ENCODE results near the gene MMP11.

The MMP11 gene

DNA sequence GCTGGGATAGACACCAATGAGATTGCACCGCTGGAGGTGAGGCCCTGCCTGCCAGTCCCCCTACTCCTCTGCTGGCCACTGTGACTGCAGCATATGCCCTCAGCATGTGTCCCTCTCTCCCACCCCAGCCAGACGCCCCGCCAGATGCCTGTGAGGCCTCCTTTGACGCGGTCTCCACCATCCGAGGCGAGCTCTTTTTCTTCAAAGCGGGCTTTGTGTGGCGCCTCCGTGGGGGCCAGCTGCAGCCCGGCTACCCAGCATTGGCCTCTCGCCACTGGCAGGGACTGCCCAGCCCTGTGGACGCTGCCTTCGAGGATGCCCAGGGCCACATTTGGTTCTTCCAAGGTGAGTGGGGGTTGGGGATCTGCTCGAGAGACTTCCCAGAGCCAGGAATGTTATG is 8.4 kb downstream of the MMP11 start:
- no peak for DNase-seq (ENCODE audit: low spot score)

DNA sequence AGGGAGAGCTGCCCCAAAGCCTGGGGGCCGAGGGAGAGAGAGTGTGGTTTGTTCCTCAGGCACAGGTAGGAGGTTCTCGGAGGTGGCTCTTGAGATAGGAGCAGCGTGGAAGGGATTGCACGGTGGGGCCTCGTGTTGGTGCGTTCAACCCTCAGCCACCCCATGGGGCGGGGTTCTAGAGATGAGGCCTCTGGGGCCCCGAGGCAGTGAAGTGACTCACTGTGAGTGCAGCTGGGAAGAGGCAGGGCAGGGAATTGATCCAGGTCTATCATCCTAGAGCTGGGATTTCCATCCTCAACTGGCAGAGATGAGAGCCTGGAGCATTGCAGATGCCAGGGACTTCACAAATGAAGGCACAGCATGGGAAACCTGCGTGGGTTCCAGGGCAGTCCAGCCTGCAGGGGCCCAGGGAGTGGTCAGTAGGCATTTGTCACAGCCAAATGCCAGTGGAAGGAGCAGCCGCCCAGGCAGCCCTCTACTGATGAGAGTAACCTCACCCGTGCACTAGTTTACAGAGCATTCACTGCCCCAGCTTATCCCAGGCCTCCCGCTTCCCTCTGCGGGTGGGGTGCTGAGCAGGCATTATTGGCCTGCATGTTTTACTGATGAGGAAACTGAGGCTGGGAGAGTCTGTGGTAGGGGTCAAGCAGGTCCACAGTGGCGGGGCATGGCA is 9.0 kb downstream of the MMP11 start:
- no peak for DNase-seq (ENCODE audit: low spot score)

DNA sequence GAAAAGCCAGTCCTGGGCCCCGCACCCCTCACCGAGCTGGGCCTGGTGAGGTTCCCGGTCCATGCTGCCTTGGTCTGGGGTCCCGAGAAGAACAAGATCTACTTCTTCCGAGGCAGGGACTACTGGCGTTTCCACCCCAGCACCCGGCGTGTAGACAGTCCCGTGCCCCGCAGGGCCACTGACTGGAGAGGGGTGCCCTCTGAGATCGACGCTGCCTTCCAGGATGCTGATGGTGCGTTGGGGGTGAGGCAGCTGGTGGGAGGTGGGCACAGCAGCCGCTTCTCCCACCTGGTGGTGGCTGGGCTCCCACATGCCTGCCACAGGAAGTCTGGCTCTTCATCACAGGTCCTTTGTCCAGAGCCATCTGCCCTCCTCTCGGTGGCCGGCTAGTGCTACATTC is 9.6 kb downstream of the MMP11 start:
- no peak for DNase-seq (ENCODE audit: low spot score)

DNA sequence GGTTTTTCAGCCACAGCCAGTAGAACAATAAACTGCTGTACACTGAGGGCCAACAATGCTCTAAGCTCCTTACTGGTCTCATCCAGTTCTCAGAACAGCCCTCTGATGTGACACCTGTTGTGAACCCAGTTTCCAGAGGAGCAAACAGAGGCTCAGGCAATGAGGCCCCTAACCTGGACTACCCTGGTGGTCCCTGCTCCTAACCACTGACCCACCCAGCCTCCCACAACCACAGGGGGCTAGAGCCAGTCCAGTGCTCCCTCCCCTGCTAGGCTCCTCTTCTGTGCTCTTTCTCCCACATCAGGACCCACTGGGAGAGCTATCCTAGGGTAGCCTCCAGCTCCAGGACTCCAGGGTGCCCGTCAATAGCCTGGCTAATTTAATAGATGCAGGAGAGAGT is 10.1 kb downstream of the MMP11 start:
- no peak for DNase-seq (ENCODE audit: low spot score)

DNA sequence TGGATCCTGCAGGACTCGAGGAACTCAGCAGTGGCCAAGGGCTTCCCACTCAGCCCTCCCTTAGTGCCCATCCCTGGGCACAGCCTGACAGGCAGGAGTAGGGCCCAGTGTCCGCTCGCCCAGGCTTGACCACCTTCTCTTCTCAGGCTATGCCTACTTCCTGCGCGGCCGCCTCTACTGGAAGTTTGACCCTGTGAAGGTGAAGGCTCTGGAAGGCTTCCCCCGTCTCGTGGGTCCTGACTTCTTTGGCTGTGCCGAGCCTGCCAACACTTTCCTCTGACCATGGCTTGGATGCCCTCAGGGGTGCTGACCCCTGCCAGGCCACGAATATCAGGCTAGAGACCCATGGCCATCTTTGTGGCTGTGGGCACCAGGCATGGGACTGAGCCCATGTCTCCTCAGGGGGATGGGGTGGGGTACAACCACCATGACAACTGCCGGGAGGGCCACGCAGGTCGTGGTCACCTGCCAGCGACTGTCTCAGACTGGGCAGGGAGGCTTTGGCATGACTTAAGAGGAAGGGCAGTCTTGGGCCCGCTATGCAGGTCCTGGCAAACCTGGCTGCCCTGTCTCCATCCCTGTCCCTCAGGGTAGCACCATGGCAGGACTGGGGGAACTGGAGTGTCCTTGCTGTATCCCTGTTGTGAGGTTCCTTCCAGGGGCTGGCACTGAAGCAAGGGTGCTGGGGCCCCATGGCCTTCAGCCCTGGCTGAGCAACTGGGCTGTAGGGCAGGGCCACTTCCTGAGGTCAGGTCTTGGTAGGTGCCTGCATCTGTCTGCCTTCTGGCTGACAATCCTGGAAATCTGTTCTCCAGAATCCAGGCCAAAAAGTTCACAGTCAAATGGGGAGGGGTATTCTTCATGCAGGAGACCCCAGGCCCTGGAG is 10.9 kb downstream of the MMP11 start:
- no peak for DNase-seq (ENCODE audit: low spot score)

DNA sequence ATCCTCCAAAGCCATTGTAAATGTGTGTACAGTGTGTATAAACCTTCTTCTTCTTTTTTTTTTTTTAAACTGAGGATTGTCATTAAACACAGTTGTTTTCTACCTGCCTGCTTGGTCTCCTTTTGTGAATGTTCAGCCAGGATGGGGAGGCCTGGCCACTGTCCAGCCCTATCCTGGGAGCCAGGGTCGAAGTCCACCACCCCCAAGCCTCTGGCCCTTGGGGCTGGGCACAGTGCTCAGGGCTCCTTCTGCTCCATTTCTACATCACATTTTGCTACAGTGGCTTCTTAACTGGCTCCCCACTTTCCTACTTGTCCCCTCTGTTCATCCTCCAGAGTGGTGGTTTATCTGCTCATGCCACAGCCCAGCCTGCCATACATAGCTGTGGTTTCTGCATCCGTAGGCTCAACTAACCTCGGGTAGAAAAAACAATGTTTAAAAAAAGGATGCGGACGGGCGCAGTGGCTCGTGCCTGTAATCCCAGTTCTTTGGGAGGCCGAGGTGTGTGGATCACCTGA is 11.6 kb downstream of the MMP11 start:
- DNase-seq (ENCODE audit: low spot score) = no peak

DNA sequence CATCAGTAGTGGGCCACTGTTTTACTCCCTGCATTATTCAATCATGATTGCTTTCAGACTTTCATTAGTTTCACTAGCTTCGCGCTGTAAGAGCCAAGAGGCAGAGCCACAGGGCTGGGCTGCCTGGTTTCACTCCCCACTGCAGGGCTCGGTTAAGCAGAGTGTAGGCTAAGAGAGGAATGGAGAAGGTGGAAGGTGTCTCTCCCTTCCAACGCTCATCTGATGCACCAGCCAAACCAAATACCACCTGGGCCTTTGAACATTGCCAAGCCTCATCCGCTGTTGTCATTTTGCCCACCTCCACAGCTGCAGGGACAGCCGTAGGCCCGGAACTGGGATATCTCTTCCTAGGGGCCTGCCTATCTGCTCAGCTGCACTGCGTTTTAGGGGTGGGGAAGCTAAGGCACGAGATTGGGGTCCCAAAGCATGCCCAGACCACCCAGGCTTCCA is 13.6 kb downstream of the MMP11 start:
- DNase-seq (ENCODE audit: low spot score) = no peak

DNA sequence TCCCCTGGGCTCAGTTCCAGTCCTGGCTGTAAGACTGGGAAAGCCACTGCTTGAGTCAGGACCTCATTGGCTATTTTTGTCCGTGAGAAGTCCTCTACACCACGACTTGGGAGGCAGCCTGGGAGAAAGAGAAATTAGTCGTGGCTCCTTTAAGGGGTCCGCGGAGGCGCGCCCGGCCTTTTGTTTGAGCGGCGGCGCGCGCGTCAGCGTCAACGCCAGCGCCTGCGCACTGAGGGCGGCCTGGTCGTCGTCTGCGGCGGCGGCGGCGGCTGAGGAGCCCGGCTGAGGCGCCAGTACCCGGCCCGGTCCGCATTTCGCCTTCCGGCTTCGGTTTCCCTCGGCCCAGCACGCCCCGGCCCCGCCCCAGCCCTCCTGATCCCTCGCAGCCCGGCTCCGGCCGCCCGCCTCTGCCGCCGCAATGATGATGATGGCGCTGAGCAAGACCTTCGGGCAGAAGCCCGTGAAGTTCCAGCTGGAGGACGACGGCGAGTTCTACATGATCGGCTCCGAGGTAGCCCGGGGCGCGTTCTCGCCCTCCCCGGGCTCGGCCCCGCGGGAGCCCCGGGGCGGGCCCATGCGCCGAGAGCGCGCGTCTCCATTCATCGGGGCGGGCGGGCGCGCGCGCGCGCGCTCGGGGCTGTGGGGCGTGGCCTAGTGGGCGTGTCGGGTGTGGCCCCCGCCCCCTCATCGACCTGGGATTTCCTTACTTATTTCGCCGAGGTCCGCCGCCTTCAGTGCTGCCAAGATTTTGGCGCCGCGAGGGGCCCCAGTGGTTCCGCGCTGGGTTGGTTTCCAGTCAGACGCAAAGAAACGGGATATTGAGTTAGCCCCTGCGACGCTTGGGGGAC is 14.3 kb downstream of the MMP11 start, which contains the start of gene SMARCB1:
Gene SMARCB1 (plus strand): TSS at position 215 of the 848 bp plus-strand sequence. CDS start 204 bp downstream, at position 419.
- peak; percentile 86 for DNase-seq (ENCODE audit: low spot score)

DNA sequence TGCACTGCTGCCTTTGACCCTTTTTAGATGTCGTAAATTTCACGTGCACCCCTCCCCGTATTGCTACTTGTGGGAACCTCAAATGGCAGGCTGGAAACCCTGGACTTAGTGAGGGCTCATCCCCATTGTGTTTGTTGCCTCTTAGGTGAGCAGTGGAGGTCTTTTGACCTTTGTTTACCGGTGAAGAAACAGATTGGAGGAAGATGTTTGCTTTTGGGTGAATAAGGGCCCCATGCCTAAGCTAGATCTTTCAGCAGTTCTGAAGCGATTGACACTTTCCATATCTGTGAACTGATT is 14.9 kb downstream of the MMP11 start:
- no peak for DNase-seq (ENCODE audit: low spot score)

DNA sequence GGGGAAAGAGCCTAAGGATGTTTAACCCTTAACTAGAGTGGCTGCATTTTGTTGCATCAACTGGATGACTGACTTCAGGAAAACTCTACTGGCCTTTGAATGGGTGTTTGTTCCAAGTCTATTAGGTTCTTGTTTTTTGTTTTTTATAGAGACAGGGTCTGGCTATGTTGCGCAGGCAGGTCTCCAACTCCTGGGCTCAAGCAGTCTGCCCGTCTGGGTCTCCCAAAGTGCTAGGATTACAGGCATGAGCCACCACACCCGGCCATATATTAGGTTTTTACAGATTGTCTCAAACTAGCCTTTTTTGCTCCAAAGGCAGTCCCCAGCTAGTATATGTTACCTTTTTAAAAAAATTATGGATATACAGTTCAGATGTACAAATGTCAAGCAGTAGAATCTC is 15.3 kb downstream of the MMP11 start:
- no peak for DNase-seq (ENCODE audit: low spot score)

DNA sequence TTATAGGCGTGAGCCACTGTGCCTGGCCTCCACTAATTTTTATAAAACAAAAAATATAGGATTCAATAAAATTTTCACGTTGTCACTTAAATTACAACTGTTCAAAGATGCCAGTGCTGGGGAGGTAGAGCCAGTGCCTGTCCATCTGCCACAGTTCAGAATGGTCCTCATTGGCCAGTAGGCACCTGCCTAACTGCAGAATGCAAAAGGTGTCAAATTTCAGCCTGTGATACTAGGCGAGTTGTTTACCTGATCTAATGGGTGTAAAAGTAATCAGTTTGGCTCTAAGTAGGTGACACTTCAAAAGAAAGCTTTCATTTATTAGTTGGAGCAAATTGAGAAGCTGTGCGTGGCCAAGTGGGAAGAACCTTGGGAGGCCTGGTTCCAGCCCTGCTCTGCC is 16.5 kb downstream of the MMP11 start:
- DNase-seq (ENCODE audit: low spot score) = no peak

DNA sequence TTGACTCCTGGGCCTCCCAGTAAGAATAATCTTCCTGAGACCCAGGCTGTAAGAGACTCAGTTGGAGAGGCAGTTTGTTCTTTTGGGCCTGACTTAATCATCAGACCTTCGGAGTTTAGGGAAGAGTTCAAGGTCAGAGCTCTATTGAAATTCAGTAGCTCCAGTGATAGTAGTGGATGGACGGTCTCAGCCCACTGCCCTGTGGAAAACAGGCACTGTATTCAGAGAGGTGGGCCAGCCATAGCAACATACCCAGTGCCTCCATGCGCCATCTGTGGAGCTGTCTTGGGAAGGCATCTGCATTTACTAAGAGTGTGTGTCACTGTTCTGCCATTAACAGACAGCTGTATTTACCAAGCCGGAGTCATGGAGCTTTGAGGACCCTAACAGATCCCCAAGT is 17.0 kb downstream of the MMP11 start:
- no peak for DNase-seq (ENCODE audit: low spot score)

DNA sequence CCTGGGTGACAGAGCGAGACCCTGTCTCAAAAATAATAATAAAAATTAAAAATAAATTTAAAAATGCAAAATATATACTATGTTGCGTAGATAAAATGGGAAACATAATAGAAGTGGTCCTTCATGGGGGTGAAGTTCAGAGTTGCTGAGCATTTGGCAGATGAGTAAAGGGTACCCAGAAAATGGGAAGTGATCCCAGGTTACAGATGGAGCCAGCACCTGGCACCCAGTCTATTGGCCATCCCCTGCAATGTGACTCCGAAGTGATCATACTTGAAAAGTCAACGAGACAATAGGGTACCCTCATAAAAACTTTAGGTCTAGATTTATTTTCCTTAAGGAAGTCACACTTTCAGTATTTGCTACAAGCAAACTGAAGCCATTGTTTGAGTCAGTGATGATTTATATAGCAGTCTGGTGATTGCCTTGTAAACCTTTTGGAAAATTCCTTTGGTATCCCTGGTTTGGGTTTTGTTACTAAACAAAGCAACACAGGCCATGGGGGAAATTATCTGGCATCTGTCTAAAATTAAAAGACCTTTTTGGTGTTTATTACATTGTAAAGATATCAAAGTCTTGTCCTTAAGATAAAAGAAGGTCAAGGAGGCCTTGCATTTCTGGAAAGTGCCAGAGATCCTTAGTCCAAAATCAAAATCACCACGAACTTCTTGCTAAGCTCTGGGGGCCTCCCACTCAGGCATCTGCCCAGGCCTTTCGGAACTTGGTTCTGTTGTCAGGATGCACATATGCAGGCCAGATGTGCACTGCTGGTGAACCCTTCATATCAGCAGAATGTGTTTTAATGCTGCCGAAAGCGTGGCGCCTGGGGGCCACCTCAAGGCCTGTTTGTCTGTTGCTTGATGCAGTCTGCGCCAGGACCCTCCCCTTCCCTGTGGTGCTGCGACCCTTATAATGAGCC is 18.4 kb downstream of the MMP11 start:
- DNase-seq (ENCODE audit: low spot score) = no peak

DNA sequence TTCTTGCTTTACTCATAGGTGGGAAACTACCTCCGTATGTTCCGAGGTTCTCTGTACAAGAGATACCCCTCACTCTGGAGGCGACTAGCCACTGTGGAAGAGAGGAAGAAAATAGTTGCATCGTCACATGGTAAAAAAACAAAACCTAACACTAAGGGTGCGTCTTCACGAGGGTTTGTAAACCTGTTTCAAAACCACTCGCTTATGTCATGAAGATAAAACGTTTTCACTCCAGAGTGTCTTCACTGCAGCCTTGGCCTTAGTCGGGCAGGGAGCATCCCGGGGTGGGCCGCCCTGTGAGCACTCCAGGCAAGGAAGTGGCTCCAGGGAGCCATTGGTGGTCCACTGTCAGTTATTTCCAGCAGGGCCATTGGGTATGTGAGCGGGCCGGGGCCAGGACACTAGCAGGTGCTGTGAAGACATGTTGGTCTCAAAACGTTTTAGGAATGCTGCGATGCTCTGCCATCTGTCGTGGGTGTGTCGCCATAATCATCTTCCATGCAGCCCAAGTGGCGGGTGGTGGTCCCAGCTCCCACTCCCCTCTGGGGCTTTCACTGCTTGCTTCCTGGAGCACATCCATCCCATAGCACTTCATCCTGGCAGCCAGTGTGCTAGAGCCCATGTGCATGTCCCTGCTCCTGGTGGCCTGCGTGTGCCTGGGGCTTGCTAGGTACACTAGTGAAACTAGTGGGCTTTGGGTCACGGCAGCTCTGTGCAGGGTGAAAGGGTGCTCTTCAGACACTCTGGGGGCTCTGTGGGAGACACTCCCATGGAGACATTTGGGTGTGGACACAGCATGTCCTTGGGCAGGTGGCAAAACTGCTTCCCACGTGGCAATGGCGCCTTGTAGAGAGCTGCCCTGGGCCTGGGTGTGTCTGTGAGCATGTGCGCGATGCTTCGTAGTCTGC is 19.3 kb downstream of the MMP11 start:
- no peak for DNase-seq (ENCODE audit: low spot score)

DNA sequence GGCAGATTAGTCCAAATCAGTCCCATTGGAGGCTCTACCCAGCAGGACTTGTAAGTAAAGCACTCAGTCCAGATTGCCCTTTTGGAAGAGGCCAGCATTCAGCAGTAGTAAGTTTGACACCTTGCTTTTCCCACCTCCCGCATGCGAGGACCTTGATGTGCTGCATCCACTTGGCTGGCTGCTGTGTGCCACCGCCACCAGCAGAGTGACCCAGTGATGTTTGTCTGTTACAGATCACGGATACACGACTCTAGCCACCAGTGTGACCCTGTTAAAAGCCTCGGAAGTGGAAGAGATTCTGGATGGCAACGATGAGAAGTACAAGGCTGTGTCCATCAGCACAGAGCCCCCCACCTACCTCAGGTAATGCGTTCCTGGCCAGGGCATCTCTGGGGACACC is 20.7 kb downstream of the MMP11 start:
- DNase-seq (ENCODE audit: low spot score) = no peak

DNA sequence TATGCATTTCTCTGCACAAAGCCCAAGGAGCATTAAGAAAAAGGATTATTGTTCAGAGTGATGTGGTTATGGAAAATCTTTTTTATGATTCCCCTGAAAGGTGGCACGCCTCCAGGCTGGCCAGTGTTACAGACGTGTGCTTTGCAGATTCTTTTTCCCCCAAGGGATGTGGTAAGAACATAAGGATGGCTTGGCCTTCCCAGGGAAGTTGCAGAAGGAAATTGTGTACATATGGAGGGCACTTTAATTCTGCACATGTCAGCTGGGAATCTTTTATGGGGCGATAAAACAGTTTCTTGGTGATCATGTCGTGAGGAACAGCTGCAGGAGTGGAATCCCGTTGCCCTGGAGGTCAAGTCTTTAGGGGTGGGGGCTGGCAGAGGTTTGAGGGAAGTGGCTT is 23.8 kb downstream of the MMP11 start:
- DNase-seq (ENCODE audit: low spot score) = no peak

DNA sequence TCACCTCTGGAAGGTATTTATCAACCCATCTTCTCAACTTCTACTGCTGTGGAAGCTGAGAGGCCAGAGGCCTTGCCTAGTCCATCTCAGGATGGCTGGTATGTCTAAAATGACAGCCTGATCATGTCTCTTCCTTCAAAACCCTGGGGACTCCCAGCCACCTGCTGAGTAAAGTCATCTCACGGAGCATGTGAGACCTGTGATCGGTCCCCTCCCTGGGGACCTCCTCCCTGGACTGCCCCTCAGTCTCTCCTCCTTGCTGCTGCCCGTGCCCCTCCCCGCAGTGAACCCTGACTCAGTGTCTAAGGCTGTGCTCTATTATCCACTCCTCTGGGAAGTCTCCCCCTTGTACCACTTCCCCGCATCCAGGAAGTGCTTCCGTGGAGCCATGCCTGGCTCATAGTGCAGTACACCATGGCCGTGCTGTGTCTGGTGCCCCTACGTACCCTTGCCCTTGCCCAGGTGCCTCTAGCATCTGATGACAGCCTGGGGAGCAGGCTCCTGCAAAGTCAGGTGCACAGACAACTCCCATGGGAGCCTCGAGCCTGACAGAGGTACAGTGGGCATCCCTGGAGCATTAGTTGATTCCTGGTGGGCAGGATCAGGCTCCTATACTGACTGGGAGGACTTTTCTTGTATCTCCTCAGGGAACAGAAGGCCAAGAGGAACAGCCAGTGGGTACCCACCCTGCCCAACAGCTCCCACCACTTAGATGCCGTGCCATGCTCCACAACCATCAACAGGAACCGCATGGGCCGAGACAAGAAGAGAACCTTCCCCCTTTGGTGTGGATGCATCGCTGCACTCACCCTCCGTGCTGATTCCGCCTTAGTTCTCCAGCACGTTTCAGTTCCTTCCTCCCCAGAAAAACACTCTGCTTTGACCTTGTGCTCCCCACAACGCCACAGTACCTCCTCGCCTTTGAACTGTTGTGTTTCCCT is 27.9 kb downstream of the MMP11 start:
- no peak for DNase-seq (ENCODE audit: low spot score)

DNA sequence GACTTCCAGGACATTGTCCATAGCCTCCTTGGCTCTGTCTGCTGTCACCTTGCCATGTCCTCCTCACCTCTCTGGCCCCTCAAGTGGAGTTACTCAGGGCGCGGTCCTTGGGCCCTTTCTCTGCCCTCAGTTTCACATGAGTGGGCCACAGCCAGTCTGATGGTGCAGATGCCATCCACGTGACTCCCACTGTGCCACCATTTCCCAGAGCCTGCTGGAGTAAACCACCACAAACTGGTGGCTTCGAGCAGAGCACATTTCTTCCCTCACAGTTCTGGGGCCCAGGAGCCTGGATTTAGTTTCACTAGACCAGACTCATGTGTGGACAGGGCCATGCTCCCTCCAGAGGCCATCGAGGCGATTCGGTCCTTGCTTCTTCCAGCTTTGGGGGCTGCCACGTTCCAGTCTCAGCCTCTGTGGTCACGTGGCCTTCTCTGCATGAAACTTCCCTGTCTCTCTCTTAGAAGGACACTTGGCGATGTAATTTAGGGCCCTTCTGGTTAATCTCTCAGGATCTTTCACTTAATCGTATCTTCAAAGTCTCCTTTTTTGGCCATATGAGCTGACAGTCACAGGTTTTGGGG is 28.7 kb downstream of the MMP11 start:
- DNase-seq (ENCODE audit: low spot score) = no peak

DNA sequence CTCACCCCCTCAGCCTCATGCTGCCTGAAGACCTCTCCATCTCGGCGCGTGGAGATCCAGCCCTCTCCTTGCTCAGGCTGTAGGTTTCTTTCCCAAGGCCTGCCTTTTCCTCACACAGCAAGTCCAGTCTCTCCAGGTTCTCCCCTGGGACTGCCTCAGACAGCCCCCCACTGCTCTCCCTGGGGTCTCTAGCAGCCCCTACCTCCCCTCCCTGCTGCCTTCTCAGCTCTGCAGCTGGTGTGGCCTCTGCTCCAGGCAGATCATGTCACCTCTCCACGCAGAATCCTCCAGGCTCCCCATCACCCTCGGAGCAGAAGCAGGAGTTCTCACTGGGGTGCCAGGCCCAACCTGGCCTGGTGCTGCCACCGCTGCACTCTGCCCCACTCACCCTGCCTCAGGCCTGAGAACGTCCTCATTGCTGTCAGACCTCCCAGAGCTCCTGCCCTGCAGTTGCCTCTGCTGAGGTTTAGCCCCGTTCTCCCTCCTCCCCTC is 29.3 kb downstream of the MMP11 start:
- no peak for DNase-seq (ENCODE audit: low spot score)
